GM04503 (cell line): ENCODE data around the gene FASN.
"Not testable (repeated sequence)": the region's sequence is repeated elsewhere in the genome, so short reads cannot be mapped to it uniquely, and the experiment has no call there.

Experiments used
- DNase-seq: peaks from one replicate; pipeline ENCODE4 v3.0.0-alpha.2; 2012; ENCODE audit warnings: low read depth

Gene FASN

DNA sequence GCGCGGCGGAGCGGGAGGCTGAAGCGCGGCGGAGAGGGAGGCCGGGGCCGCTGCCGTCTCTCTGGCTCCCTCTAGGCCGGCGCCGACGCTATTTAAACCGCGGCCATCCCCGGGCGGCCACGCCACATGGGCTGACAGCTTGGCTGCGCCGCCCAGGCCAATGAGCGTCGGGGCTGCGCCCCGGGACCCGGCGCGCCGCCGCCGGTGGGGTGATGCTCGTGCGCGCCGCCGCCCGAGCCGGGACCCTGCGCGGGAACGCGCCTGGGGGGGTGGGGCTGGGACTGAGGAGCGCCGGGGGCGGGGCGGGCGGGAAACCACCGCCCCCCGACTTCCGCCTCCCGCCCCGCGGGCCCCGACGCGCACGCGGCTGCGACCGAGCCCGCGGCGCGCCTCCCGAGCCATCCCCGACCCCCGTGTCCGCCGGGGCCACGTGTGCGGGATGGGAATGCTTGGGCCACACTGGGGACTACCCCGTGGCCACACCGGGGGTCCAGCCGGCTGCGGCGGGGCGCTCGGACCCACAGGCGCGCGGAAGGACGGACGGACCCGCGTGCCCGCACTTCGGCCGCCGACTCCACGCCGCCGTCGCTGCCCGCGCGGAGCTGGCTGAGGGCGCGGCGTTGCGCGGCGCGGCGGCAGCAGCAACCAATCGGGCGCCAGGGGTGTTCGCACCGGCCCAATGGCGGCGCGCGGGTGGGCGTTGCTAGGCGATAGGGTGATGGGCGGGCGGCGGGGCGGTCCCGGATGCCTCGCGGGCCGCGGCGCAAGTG, at the start of gene FASN:
FASN (minus strand) TSS at position 68 of the 770 bp plus-strand sequence. CDS start 1,791 bp downstream, outside the sequence.
- DNase-seq: peak; percentile 56

- no peak for DNase-seq
Observed at GRCh38 chr17:82146663-82147654, 48.9 kb upstream of the FASN start.

DNA sequence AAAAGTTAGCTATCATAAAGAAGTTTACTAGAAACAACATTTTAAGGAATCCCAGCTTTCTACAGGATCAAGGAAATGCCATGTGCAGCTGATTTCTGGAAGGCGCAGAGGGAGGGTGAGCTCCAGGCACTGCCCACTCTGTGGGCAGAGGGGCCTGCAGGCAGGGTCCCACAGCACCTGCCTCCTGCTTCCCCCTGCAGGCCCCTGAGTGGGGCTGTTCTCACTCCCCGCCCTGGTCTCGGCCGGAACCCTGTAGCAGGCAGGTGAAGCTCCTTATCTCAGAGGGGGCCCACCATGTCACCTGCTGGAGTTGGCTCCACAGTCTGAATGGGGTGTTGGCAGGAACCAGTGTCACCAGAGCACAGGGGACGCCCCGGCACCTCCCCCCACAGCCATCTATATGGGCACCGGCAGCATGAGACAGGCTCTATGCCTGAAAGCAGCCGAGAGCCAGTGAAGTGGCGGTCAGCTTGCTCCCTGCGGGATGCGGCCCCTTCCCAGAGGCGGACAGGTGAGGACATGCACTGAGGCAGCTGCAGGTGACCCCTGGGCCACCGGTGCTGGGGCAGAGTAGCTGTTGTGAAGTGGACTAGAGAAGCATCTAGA, 47.6 kb upstream of the FASN start:
- no peak for DNase-seq

GRCh38 chr17:82143333-82143732, 45.3 kb upstream of the FASN start:
- DNase-seq: no peak

GRCh38 chr17:82139961-82140360, 41.9 kb upstream of the FASN start:
- DNase-seq: not testable (repeated sequence)

DNA sequence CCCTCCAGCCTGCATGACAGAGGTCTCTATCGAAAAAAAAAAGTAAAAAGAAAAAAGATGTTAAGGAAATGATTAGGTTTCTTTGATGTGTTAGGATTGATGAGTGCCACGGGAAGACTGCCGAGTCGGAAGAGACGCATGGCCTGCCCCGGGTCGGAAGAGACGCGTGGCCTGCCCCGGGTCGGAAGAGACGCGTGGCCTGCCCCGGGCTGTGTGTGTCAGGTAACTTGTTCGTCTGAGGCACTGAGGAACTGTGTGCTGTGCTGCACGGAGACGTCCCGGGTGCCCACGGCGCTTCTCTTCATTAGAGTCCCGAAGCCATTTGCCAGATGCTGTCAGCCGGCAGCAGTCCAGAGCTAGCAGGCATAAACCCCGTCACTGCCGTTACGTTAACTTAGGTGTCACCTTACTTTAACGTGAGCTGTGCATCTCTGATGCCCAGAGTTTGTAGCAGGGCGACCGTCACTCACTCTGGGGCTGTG, 40.5 kb upstream of the FASN start:
- DNase-seq: no peak

DNA sequence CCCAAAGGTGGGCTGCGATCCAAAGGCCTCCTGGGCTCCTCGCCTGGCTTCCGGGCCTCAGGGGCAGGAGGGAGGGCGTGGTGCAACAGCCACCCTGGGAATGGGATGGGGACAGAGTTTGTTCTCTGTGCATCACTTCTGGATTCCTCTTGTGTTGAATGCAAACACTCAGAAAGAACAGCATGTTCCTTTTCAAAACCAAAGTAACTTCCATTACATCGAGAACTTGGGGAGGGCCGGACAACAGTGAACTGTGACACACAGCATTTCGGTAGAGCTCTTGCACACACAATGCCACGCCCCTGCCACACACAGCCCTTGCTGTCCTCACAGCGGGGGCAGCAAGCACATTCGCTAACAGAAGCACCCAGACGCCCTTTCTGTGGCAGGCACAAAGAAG, 36.1 kb upstream of the FASN start:
- DNase-seq: no peak

GRCh38 chr17:82133166-82133953, 35.3 kb upstream of the FASN start:
- DNase-seq: peak; percentile 22

GRCh38 chr17:82129095-82129494, 31.1 kb upstream of the FASN start:
- DNase-seq: no peak

DNA sequence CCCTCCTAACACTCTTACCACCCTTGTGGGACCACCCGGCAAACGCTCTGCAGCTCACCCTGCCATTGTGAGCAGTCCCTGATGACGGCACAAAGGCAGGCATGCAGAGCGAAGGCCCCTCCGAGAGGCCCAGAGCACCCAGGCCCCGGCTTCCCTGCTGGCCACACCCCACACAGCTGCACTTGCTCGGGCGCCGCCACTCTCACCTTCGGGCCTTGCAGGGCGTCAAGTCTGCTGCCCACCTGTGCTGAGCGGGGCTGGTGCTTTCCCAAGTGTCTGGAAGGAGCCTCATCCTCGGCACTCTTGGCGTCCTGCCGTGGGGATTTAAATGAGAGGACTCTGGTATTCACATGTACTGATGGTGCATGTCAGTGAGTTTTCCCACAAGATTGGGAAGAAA, 30.3 kb upstream of the FASN start:
- DNase-seq: no peak

GRCh38 chr17:82127704-82128103, 29.7 kb upstream of the FASN start:
- no peak for DNase-seq

- no peak for DNase-seq
Observed at GRCh38 chr17:82127315-82127595, 29.2 kb upstream of the FASN start.

DNA sequence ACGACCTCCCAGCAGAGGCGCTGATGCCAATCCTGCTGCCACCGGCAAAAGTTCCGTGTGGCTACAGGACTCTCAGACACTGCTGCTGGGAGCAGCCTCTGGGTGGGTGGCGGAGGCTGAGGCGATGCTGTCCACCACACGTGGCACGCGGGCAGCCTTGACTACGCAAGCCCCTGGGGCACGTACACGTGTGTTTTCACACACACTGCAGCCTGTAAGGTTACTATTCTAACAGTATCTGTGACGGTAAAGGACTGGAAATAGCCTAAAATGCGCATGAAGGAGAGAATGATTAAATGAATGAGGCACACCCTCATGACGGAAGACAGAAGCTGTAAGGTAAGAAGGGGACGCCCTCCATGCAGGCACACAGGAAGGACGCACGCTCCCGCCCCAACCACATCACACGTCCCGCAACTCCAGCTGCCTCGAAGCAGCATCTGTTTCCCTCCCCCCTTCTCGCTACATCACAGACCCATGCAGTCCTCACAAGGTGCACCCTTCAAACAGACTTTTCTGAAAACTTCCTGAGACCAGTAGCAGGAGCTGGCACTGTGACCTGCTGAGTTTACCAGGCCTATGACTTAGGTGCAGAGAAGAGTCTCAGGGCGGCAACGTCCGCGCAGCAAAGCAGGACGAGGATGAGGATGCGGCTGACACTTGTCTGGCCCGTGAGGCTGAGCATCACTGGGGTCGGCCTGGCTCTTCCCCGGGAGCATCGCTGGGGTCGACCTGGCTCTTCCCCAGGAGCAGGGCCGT, 28.7 kb upstream of the FASN start:
- DNase-seq: no peak

- DNase-seq: no peak
Observed at GRCh38 chr17:82124101-82124500, 26.1 kb upstream of the FASN start.

- no peak for DNase-seq
Observed at GRCh38 chr17:82121660-82122629, 23.9 kb upstream of the FASN start.

- no peak for DNase-seq
Observed at GRCh38 chr17:82121246-82121645, 23.2 kb upstream of the FASN start.

DNA sequence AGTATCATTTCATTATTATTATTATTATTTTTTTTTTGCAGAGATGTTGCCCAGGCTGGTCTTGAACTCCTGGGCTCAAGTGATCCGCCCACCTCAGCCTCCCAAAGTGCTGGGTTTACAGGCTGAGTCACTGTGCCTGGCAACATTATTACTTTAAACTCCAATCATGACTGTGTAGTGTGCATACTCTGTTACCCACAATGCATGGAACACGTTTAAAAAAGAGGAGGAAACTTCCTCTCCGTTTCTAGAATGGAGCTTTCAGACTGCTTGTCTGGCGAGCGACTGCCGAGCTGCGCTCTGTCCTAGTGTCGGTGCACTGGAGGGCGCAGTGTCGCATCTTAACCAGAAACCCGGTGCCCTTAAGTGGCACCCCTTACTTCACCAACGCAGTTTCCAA, 22.1 kb upstream of the FASN start:
- DNase-seq: peak; percentile 27

GRCh38 chr17:82118815-82119380, 20.9 kb upstream of the FASN start:
- no peak for DNase-seq

DNA sequence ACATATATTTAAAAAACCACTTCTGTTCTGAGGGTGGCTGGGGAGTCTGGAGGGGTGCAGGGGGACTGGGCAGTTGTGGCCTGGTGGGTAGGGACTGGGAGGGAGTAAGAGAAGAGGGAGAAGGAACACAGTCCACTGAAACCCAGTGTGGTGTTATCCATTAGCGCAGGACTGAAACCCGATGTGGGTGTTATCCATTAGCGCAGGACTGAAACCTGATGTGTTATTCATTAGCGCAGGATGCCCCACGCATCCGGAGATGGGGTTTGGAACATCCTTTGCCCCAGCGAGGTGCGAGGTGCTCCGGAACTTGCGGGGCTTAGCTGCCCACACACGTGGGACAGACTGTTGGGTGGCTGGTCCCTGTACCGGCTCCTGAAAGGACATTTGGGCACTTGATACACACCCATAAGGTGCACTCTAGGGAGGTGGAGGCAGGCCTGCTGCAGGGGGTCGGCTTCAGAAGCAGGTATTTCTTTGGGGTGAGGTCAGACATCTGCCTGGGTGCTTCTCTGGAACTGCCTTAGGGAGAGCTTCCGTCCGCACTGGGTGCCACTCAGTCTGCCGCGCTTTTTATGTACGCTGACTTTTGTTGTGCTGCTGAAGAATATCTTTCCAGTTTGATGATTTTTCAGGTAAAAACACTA, 20.3 kb upstream of the FASN start:
- DNase-seq: no peak
